Natural killer cell (primary cell): ENCODE measurements around the gene PKIB. TPM values are rescaled to one million over a fixed set of nuclear protein-coding genes. Genes with fewer than 3 reads are reported as not detected.

ENCODE experiments used
- ATAC-seq, 3 donors: fragments of 150-1000 bp in 2 of 3; fragments of 200-7000 bp in 1 of 3; cut with Tn5 transposase; 1 replicate in 1 of 3; 2 replicates in 2 of 3; pipeline ENCODE4 v1.10.0; 2021; ENCODE audit warnings: mild to moderate bottlenecking in 2 of 3, moderate library complexity in 2 of 3
- DNase-seq, 2 donors: peaks; one replicate each; pipeline versions ENCODE4 v3.0.0 to v3.0.0-alpha.2; 2013 to 2021; ENCODE audit warnings: mixed read lengths in 1 of 2
- H3K27ac ChIP-seq: one replicate; pipeline ENCODE4 v1.5.1; 2013; ENCODE audit warnings: mild to moderate bottlenecking, low read length
- H3K27me3 ChIP-seq: one replicate; pipeline ENCODE4 v1.6.1; 2013; ENCODE audit warnings: low read length; ENCODE audit not compliant: control insufficient read depth, insufficient read depth
- H3K36me3 ChIP-seq: one replicate; pipeline ENCODE4 v1.6.1; 2013; ENCODE audit warnings: low read length; ENCODE audit not compliant: control insufficient read depth, insufficient read depth
- H3K4me1 ChIP-seq: one replicate; pipeline ENCODE4 v1.6.1; 2013; ENCODE audit warnings: low read length; ENCODE audit not compliant: control insufficient read depth, insufficient read depth
- H3K4me3 ChIP-seq: one replicate; pipeline ENCODE4 v1.5.1; 2013; ENCODE audit warnings: low read length
- H3K9me3 ChIP-seq: one replicate; pipeline ENCODE4 v1.6.1; 2013; ENCODE audit warnings: low read length; ENCODE audit not compliant: control insufficient read depth, insufficient read depth
- H3K27ac Mint-ChIP-seq, 2 donors: one replicate each; pipeline ENCODE4 v1.8.0; 2022; ENCODE audit warnings: mild to moderate bottlenecking in 2 of 2, mixed read lengths in 2 of 2, moderate library complexity in 1 of 2
- H3K27me3 Mint-ChIP-seq, 2 donors: one replicate each; pipeline ENCODE4 v1.8.0; 2022; ENCODE audit warnings: low read depth in 2 of 2, mixed read lengths in 2 of 2
- H3K36me3 Mint-ChIP-seq: one replicate; pipeline ENCODE4 v1.8.0; 2022; ENCODE audit warnings: mixed read lengths
- H3K4me1 Mint-ChIP-seq, 2 donors: one replicate each; pipeline ENCODE4 v1.8.0; 2022; ENCODE audit warnings: mixed read lengths in 2 of 2
- H3K4me3 Mint-ChIP-seq: one replicate; pipeline ENCODE4 v1.8.0; 2022; ENCODE audit warnings: mild to moderate bottlenecking, moderate library complexity, mixed read lengths
- H3K9me3 Mint-ChIP-seq, 2 donors: one replicate each; pipeline ENCODE4 v1.8.0; 2022; ENCODE audit warnings: mixed read lengths in 2 of 2
- WGBS: methylation state at CpG from one replicate; pipeline ENCODE4 v1.1.7; 2013; ENCODE audit warnings: missing lambda C conversion rate; ENCODE audit not compliant: insufficient coverage; 5-methylcytosine and 5-hydroxymethylcytosine counted together
- intact Hi-C: fragments of 100-400 bp; cut with micrococcal nuclease; formaldehyde crosslinking; loops from one replicate; pipeline ENCODE4 v1.14.2; 2022
- total RNA-seq, 4 donors: library from RNA; stranded (reverse); fragments of 120-200 nt in 1 of 4; gene quantifications; one replicate each; pipeline versions ENCODE4 v1.2.3 to v1.2.4, GENCODE V29; 2013 to 2022
- TF ChIP-seq, protein P1 (sequence below): fragments of 200-600 bp; IDR thresholded peaks from one replicate; pipeline ENCODE4 v1.8.0; 2022; ENCODE audit warnings: antibody characterized with exemption

PKIB gene
- total RNA-seq, 3 donors from 2014 or later (not counting 1 experiment from before 2014, with no cell fraction given) = 0.95 TPM; not detected in 2

DNA sequence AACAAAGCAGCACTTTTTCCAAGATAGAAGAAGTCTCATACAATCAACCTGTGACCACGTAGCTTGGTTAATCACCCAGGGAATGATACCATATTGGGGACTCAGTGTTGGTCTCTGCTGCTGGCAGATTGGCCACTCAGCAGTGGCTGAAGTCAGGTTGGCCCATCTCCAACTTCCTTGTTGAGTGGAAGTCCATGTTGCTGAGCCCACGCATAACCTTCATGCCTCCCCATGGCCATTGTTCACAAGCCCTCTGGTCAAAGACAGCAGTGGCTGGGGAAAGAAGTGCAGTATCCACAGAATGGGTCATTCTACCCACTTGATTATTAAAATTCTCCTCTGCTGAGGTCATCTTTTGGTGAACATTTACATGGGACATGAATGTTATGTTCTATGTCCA lies 38.5 kb downstream of the PKIB start:
- no peak overlapping the region for H3K4me3 ChIP-seq
- H3K27me3 ChIP-seq = no peaks in the 10 kb centered on the region
- no peaks in the 10 kb centered on the region for H3K36me3 ChIP-seq
- no peaks in the 10 kb centered on the region for H3K27me3 Mint-ChIP-seq
- H3K4me1 Mint-ChIP-seq = no peaks in the 10 kb centered on the region
- intact Hi-C loops = no loop called here
- H3K4me1 ChIP-seq = no peaks in the 10 kb centered on the region
- H3K4me3 Mint-ChIP-seq = no peak overlapping the region
- no peaks in the 10 kb centered on the region for H3K9me3 ChIP-seq
- DNase-seq (no peak), ATAC-seq (no peak)
- no peak overlapping the region for H3K27ac Mint-ChIP-seq
- TF ChIP-seq, protein P1, sequence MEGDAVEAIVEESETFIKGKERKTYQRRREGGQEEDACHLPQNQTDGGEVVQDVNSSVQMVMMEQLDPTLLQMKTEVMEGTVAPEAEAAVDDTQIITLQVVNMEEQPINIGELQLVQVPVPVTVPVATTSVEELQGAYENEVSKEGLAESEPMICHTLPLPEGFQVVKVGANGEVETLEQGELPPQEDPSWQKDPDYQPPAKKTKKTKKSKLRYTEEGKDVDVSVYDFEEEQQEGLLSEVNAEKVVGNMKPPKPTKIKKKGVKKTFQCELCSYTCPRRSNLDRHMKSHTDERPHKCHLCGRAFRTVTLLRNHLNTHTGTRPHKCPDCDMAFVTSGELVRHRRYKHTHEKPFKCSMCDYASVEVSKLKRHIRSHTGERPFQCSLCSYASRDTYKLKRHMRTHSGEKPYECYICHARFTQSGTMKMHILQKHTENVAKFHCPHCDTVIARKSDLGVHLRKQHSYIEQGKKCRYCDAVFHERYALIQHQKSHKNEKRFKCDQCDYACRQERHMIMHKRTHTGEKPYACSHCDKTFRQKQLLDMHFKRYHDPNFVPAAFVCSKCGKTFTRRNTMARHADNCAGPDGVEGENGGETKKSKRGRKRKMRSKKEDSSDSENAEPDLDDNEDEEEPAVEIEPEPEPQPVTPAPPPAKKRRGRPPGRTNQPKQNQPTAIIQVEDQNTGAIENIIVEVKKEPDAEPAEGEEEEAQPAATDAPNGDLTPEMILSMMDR = no peak
- H3K36me3 Mint-ChIP-seq = no peaks in the 10 kb centered on the region
- no peak overlapping the region for H3K27ac ChIP-seq
- peaks cover 2% of the 10 kb centered on the region in 2 donors for H3K9me3 Mint-ChIP-seq
- 86% methylated on average over 2 of the region's 2 CpGs for WGBS

DNA sequence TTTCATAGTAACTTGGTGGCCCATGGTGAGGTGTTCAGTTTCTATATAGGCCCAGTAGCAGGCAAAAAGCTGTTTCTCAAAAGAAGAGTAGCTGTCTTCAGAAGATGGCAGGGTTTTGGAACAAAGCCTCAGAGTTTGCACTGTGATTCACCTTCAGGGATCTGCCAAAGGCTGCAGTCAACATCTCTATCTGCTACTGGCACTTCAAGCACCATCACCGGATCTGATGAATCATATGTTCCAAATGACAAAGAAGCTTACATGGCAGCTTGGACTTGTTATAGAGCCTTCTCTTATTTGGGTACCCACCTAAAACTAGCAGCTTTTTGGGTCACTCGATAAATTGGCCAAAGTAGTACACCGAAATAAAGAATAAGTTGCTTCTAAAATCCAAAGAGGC lies 39.5 kb downstream of the PKIB start:
- no peaks in the 10 kb centered on the region for H3K4me1 Mint-ChIP-seq
- ATAC-seq = no peak
- H3K27me3 Mint-ChIP-seq = no peaks in the 10 kb centered on the region
- DNase-seq = no peak
- Histone ChIP-seq H3K27me3 (no peaks in the 10 kb centered on the region), H3K27ac (no peak overlapping the region), H3K9me3 (no peaks in the 10 kb centered on the region), H3K4me3 (no peak overlapping the region), H3K36me3 (no peaks in the 10 kb centered on the region), H3K4me1 (no peaks in the 10 kb centered on the region)
- H3K27ac Mint-ChIP-seq = no peak overlapping the region
- TF ChIP-seq, protein P1 = no peak
- H3K36me3 Mint-ChIP-seq = no peaks in the 10 kb centered on the region
- peaks cover 2% of the 10 kb centered on the region in 2 donors for H3K9me3 Mint-ChIP-seq
- WGBS = 100% methylated on average over 3 of the region's 3 CpGs
- H3K4me3 Mint-ChIP-seq = no peak overlapping the region
- intact Hi-C loops = no loop called here

DNA sequence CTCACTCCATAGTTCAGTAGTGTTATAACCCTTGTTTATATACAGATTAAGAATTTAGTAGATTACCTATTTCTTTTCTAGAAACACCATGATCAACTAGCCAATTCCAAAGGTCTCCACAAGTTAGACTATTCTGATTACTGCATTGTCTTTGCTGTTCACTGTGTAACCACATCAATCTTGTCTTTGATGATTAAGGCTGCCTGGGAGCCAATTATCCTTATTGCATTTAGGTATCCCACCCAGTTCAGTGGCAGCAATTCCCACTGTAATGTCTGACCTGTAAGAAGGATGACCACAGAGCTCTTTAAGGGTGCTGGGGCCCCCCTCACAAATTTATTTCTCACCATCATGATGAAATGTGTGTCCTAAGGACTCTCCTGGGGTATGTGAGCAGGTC lies 40.2 kb downstream of the PKIB start:
- Histone ChIP-seq H3K4me3 (no peak overlapping the region), H3K27me3 (no peaks in the 10 kb centered on the region), H3K9me3 (no peaks in the 10 kb centered on the region), H3K4me1 (no peaks in the 10 kb centered on the region), H3K36me3 (no peaks in the 10 kb centered on the region), H3K27ac (no peak overlapping the region)
- ATAC-seq = no peak
- Mint-ChIP-seq H3K4me3 (no peak overlapping the region), H3K36me3 (no peaks in the 10 kb centered on the region), H3K4me1 (no peaks in the 10 kb centered on the region), H3K27me3 (no peaks in the 10 kb centered on the region), H3K9me3 (peaks cover 2% of the 10 kb centered on the region in 2 donors), H3K27ac (no peak overlapping the region)
- intact Hi-C loops = no loop called here
- DNase-seq = no peak
- TF ChIP-seq, protein P1 = no peak

DNA sequence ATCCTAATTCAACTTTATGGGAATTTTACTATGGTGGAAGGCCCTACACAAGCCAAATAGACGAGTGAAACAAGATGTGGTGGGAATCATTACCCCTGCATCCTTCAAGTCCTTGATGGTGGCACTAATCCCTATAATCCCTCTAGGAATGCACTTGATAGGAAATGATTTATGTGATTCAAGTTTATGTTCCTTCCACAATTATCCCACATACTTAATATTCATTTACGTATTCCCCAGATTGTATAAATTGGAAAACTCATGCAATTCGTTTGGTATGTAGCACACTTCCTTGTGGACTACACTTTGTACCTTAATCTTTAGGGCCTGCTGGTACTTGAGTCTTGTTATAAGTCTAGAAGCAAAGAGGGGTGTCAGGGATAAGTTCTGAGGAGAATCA lies 40.8 kb downstream of the PKIB start:
- DNase-seq = no peak
- TF ChIP-seq, protein P1 = no peak
- H3K4me1 Mint-ChIP-seq = no peaks in the 10 kb centered on the region
- H3K27me3 ChIP-seq = no peaks in the 10 kb centered on the region
- no peak overlapping the region for H3K27ac ChIP-seq
- no peaks in the 10 kb centered on the region for H3K27me3 Mint-ChIP-seq
- H3K36me3 ChIP-seq = no peaks in the 10 kb centered on the region
- intact Hi-C loops = no loop called here
- H3K9me3 ChIP-seq = no peaks in the 10 kb centered on the region
- peaks cover 2% of the 10 kb centered on the region in 2 donors for H3K9me3 Mint-ChIP-seq
- H3K4me3 Mint-ChIP-seq = no peak overlapping the region
- no peaks in the 10 kb centered on the region for H3K36me3 Mint-ChIP-seq
- no peak overlapping the region for H3K4me3 ChIP-seq
- no peak for ATAC-seq
- no peak overlapping the region for H3K27ac Mint-ChIP-seq
- WGBS = 77% methylated on average over 2 of the region's 3 CpGs
- no peaks in the 10 kb centered on the region for H3K4me1 ChIP-seq
